DMS 273 treated with DMSO at 0.1 percent for 48 hours (cell line): ENCODE results near the gene CERT1.

Experiments used
- DNase-seq: peaks from one replicate; lab custom pipeline; 2025; lab: John Stamatoyannopoulos, UW

CERT1 gene

GRCh38 chr5:75395277-75395676 lies 116.2 kb downstream of the CERT1 start:
- no peak for DNase-seq

GRCh38 chr5:75389430-75389829 lies 122.0 kb downstream of the CERT1 start:
- DNase-seq = no peak

- DNase-seq = no peak
Observed at GRCh38 chr5:75387806-75388205, 123.6 kb downstream of the CERT1 start.

GRCh38 chr5:75384218-75384617 lies 127.2 kb downstream of the CERT1 start:
- DNase-seq = no peak

GRCh38 chr5:75381456-75381855 lies 130.0 kb downstream of the CERT1 start:
- DNase-seq = no peak

- DNase-seq = no peak
Observed at GRCh38 chr5:75380099-75380498, 131.3 kb downstream of the CERT1 start.

GRCh38 chr5:75375414-75375813 lies 136.0 kb downstream of the CERT1 start:
- no peak for DNase-seq

GRCh38 chr5:75374394-75374814 lies 137.0 kb downstream of the CERT1 start:
- DNase-seq = no peak

- DNase-seq = no peak
Observed at GRCh38 chr5:75373862-75374261, 137.6 kb downstream of the CERT1 start.

GRCh38 chr5:75368391-75368790 lies 143.0 kb downstream of the CERT1 start:
- DNase-seq = no peak

- DNase-seq = no peak
Observed at GRCh38 chr5:75367401-75367800, 144.0 kb downstream of the CERT1 start.

- DNase-seq = no peak
Observed at GRCh38 chr5:75366787-75367186, 144.6 kb downstream of the CERT1 start.

- no peak for DNase-seq
Observed at GRCh38 chr5:75365740-75366139, 145.7 kb downstream of the CERT1 start.

- no peak for DNase-seq
Observed at GRCh38 chr5:75364571-75365280, 146.7 kb downstream of the CERT1 start.

- DNase-seq = peak; percentile 51
Observed at GRCh38 chr5:75363726-75364495, 147.5 kb downstream of the CERT1 start.

- no peak for DNase-seq
Observed at GRCh38 chr5:75363111-75363510, 148.3 kb downstream of the CERT1 start.

GRCh38 chr5:75362474-75362975 lies 148.9 kb downstream of the CERT1 start:
- no peak for DNase-seq

- no peak for DNase-seq
Observed at GRCh38 chr5:75361310-75361709, 150.1 kb downstream of the CERT1 start.

- DNase-seq = no peak
Observed at GRCh38 chr5:75358117-75358516, 153.3 kb downstream of the CERT1 start.

- DNase-seq = no peak
Observed at GRCh38 chr5:75356719-75357118, 154.7 kb downstream of the CERT1 start.

GRCh38 chr5:75355236-75355635 lies 156.2 kb downstream of the CERT1 start:
- DNase-seq = no peak

- DNase-seq = no peak
Observed at GRCh38 chr5:75351139-75351926, 160.1 kb downstream of the CERT1 start.

GRCh38 chr5:75349663-75350062 lies 161.8 kb downstream of the CERT1 start:
- no peak for DNase-seq
